ENCODE measurements around the gene P2RY8.

The P2RY8 gene

DNA sequence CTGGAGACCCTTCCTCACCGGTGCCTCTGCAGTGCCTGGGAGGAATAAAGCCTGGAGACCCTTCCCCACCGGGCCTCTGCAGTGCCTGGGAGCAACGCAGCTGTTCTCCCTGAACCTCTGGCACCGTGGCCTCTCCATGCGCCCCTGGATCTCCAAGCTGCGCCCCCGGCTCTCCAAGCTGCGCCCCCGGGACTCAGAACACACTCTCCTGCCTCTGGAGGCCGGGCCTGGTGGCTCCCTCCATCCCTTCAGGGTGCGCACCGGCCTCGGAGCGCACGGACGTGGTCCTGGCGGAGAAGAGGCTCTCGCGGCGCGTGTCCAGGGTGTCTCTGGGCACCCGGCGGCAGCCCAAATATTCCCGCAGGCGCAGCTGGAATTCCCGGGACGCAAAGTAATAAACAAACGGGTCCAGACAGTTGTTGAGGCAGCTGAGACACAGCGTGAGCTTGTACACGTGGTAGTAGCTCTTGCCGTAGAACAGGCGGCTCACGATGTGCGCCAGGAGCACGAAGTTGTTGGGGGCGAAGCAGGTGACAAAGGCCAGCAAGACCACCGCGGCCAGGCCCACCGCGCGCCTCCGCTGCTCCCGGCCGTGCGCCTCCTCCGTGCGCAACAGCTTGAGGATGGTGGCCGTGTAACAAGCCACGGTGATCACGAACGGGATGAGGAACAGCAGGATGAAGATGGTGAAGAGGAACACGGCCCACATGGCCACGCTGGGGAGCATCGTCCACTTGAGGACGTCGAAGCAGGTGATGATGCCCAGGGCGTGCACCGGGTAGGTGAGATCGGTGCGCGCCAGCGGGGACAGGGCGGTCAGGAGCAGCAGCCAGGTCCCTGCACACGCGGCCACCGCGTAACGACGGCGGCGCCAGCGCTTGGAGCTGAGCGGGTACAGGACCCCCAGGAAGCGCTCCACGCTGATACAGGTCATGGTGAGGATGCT lies 71.4 kb downstream of the P2RY8 start:
- intact Hi-C loops (cut with micrococcal nuclease): loop anchor here (5.0 kb wide), 1 partner anchor 37 kb away; no protein-coding TSS in a partner anchor
- H3K4me1 Mint-ChIP-seq (ENCODE audit: low read depth): peaks cover 49% of the 10 kb centered on the region
- no peak overlapping the region for H3K4me3 Mint-ChIP-seq
- H3K27ac Mint-ChIP-seq: peak overlapping the region; percentile 55
- peaks cover 3% of the 10 kb centered on the region for H3K27me3 Mint-ChIP-seq
- H3K36me3 Mint-ChIP-seq (ENCODE audit: low read depth): peaks cover 28% of the 10 kb centered on the region
- no peaks in the 10 kb centered on the region for H3K9me3 Mint-ChIP-seq

DNA sequence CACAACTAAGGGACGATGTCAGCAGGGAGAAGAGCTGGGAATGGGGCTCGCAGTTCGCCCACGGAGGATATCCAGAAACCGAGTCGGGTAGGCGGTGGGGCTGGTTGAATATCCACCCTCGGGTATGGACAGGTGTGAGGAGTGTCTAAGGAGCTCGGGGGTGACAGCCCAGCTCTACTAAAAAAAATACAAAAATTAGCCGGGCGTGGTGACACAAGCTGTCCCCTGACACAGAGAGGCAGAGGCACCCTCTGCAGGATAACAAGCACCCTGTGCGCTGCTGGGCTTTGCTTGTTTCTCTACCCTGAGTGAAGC lies 72.1 kb downstream of the P2RY8 start:
- no peak overlapping the region for H3K4me3 Mint-ChIP-seq
- peaks cover 3% of the 10 kb centered on the region for H3K27me3 Mint-ChIP-seq
- H3K36me3 Mint-ChIP-seq (ENCODE audit: low read depth): peaks cover 28% of the 10 kb centered on the region
- H3K27ac Mint-ChIP-seq: peak overlapping the region; percentile 55
- peaks cover 49% of the 10 kb centered on the region for H3K4me1 Mint-ChIP-seq (ENCODE audit: low read depth)
- no peaks in the 10 kb centered on the region for H3K9me3 Mint-ChIP-seq
- intact Hi-C loops (cut with micrococcal nuclease): loop anchor here (5.0 kb wide), 1 partner anchor 37 kb away; no protein-coding TSS in a partner anchor

DNA sequence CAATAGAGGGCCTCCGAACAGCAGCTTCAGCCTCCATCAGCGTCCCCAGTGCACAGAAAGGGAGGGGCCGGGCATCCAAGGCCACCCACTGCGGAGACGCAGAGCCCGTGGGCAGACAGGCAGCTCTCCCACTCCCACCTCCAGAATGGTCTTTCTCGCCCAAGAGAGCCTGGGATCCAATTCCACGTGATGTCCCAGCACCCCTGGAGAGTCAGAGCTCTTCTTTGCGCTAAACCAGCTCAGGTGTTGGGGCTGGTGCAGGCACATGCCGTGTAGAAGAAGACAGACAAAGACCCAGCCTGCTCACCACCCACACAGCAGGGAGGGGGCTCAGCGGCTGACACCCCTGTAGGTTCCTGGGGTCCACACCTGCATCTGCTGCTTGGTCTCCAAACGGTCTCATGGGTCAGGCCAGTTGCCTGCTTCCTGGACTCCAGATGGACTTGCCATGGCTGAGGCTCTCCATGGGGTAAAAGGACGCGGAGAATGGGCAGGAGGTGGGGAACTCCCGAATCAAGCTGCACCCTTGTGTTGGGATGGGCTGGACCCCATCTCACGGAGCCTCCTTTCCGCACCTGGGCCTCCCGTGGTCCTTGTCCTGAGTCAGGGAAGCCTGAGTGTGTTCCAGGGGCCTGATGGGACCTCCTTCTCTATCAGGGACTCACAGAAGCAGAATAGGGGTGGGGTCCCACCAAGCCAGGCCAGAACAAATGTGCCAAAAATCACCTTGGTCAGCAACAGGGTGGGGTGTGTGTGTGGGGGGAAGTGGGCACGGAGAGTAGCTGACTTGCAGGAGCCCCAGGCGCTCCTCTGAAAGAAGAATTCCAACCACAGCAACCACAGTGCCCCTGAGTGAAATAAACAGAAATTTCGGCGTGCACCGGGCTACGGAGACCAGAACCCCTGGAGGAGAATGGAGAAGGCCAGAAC lies 72.7 kb downstream of the P2RY8 start:
- H3K9me3 Mint-ChIP-seq: no peaks in the 10 kb centered on the region
- peaks cover 28% of the 10 kb centered on the region for H3K36me3 Mint-ChIP-seq (ENCODE audit: low read depth)
- intact Hi-C loops (cut with micrococcal nuclease): no loop called here
- no peak overlapping the region for H3K4me3 Mint-ChIP-seq
- H3K4me1 Mint-ChIP-seq (ENCODE audit: low read depth): peaks cover 48% of the 10 kb centered on the region
- peaks cover 3% of the 10 kb centered on the region for H3K27me3 Mint-ChIP-seq
- H3K27ac Mint-ChIP-seq: peak overlapping the region; percentile 55

DNA sequence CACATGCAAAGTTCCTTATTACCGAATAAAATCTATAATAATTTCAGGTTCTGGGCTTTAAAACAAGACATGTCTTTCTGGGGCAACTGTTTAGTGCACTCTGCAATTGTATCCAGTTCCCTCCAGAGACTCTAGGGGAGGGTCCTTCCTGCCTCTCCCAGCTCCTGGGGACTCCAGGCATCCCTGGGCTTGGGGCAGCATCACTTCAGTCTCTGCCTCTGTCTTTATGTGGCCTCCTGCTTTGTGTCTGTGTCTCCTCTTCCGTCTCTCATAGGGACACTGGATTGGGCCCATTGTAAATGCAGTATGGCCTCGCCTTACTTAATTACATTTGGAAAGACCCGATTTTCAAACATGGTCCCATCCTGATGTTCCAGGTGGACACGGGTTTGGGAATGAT lies 73.4 kb downstream of the P2RY8 start:
- peaks cover 28% of the 10 kb centered on the region for H3K36me3 Mint-ChIP-seq (ENCODE audit: low read depth)
- H3K4me1 Mint-ChIP-seq (ENCODE audit: low read depth): peaks cover 42% of the 10 kb centered on the region
- peaks cover 1% of the 10 kb centered on the region for H3K27me3 Mint-ChIP-seq
- H3K4me3 Mint-ChIP-seq: no peak overlapping the region
- intact Hi-C loops (cut with micrococcal nuclease): no loop called here
- no peaks in the 10 kb centered on the region for H3K9me3 Mint-ChIP-seq
- H3K27ac Mint-ChIP-seq: no peak overlapping the region

DNA sequence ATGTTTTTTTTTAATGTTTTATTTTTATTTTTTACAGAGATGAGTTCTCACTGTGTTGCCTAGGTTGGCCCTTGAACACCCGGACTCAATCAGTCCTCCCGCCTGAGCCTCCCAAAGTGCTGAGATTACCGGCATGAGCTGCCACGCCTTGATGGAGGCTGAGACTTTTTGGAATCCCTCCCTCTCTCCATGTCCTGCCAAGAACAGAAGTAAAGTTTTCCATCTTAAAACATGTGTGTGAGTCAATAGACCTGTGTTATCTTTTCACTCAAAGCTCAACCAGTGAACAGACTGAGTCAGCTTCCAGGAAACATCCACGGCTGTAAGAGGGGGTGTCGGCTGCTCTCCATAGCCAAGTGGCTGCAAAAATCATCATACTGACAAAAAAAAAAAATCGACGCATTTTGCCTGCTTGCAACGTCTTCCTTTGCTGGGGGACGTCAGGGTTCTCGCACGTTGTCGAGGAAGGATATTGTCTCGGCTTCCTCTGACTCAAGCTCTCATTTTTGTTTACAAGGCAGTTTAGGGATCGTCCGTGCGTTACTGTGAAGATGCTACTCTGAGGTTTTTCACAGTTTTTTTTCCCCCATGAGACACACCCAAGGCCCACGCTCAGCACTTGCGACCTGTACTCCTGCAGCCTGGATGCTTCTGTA lies 74.3 kb downstream of the P2RY8 start:
- intact Hi-C loops (cut with micrococcal nuclease): no loop called here
- Mint-ChIP-seq H3K27me3 (no peaks in the 10 kb centered on the region), H3K36me3 (ENCODE audit: low read depth) (peaks cover 28% of the 10 kb centered on the region), H3K4me3 (no peak overlapping the region), H3K9me3 (no peaks in the 10 kb centered on the region), H3K27ac (peak overlapping the region; percentile 7), H3K4me1 (ENCODE audit: low read depth) (peaks cover 37% of the 10 kb centered on the region)

DNA sequence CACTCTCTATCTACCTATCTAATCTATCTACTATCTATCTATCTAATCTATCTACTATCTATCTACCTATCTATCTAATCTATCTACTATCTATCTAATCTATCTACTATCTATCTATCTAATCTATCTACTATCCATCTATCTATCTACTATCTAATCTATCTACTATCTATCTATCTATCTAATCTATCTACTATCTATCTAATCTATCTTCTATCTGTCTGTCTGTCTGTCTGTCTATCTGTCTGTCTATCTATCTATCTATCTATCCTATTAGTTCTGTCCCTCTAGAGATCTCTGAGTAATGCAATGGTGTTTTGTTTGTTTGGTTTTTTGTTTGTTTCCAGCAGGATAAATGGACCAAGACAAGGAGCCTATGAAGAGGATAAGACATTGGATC lies 74.9 kb downstream of the P2RY8 start:
- H3K27me3 Mint-ChIP-seq: no peaks in the 10 kb centered on the region
- peaks cover 32% of the 10 kb centered on the region for H3K4me1 Mint-ChIP-seq (ENCODE audit: low read depth)
- intact Hi-C loops (cut with micrococcal nuclease): no loop called here
- H3K9me3 Mint-ChIP-seq: no peaks in the 10 kb centered on the region
- peaks cover 28% of the 10 kb centered on the region for H3K36me3 Mint-ChIP-seq (ENCODE audit: low read depth)
- H3K27ac Mint-ChIP-seq: no peak overlapping the region
- no peak overlapping the region for H3K4me3 Mint-ChIP-seq

DNA sequence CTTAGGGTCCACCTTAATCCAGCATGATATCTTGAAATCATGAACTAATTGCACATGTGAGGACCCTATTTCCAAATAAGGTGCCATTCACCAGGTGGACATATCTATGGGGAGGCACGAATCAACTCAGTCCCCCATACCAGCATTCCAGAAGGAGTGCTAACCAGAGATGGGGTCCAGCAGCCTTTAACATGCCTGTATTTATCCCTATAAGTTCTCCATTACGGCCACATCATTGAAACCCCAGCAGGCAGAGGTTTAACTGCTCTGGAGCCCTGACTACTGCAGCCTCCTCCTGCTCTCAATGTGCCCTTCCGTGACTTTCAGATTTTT lies 81.1 kb downstream of the P2RY8 start:
- intact Hi-C loops (cut with micrococcal nuclease): no loop called here
- Mint-ChIP-seq H3K27ac (no peak overlapping the region), H3K36me3 (ENCODE audit: low read depth) (peaks cover 9% of the 10 kb centered on the region), H3K4me3 (no peak overlapping the region), H3K9me3 (no peaks in the 10 kb centered on the region), H3K4me1 (ENCODE audit: low read depth) (peaks cover 18% of the 10 kb centered on the region), H3K27me3 (peaks cover 6% of the 10 kb centered on the region)

DNA sequence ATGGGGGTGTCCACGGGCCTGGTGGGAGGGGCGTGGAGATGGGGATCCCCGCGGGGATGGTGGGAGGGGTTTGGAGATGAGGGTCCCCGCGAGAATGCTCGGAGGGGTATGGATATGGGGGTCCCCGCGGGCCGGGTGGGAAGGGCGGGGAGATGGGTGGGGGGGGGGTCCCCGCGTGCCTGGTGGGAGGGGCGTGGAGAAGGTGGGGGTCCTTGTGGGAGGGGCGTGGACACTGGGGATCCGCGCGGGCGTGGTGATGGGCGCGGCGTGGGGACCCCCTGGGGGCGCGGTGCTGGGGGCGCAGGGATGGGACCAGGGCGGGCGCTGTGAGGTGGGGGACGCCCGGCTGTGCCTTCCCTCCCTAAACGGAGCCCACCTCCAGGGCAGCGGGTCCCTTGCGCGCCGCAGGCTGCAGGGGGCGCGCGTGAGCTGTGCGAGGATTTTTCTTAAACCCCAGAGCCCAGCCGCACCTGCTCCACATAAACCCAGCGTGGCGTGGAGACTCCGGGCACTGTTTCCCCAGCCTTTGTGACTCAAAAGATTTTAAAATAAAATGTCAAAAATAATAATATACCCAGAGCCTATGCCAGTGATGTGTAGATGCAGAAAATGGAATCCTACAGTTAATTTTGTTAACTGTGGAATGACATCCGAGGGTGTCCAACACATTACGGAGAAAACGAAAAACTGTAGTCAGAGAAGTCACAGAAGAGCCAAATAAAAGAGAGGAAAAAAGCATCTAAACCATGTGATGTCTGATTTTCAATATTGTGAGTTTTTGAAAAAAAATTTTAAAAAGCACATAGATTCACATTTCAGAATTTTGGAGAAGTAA lies 82.8 kb downstream of the P2RY8 start:
- Mint-ChIP-seq H3K27ac (peak overlapping the region; percentile 97), H3K4me1 (ENCODE audit: low read depth) (peaks cover 31% of the 10 kb centered on the region), H3K9me3 (peaks cover 6% of the 10 kb centered on the region), H3K36me3 (ENCODE audit: low read depth) (peaks cover 19% of the 10 kb centered on the region), H3K4me3 (peak overlapping the region; percentile 69), H3K27me3 (peaks cover 6% of the 10 kb centered on the region)
- intact Hi-C loops (cut with micrococcal nuclease): loop anchor here (1.0 to 5.0 kb wide), 5 partner anchors 51 to 208 kb away; partner anchors contain the start of genes P2RY8 and SLC25A6

DNA sequence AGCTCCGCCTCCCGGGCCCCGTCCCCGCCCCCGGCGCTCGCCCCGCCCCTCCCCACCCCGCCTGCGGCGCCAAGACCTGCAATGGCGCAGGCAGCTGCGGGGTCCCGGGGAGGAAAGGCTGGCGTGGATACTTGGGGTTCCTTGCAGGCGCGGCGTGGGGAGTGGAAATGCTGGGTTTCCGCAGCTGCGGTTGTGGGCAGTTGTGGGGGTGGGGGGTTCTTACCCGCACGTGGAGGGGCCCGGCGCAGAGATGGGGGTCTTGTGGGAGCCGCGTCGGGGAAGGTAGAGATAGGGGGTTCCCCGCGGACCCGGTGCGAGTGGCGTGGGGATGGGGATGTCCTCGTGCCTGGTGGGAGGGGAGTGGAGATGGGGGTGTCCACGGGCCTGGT lies 83.6 kb downstream of the P2RY8 start:
- Mint-ChIP-seq H3K4me1 (ENCODE audit: low read depth) (peaks cover 31% of the 10 kb centered on the region), H3K36me3 (ENCODE audit: low read depth) (peaks cover 27% of the 10 kb centered on the region), H3K27ac (peak overlapping the region; percentile 97), H3K4me3 (peak overlapping the region; percentile 90), H3K27me3 (peaks cover 6% of the 10 kb centered on the region), H3K9me3 (peaks cover 14% of the 10 kb centered on the region)
- intact Hi-C loops (cut with micrococcal nuclease): loop anchor here (1.0 to 5.0 kb wide), 3 partner anchors 51 to 209 kb away; partner anchors contain the start of gene SLC25A6

DNA sequence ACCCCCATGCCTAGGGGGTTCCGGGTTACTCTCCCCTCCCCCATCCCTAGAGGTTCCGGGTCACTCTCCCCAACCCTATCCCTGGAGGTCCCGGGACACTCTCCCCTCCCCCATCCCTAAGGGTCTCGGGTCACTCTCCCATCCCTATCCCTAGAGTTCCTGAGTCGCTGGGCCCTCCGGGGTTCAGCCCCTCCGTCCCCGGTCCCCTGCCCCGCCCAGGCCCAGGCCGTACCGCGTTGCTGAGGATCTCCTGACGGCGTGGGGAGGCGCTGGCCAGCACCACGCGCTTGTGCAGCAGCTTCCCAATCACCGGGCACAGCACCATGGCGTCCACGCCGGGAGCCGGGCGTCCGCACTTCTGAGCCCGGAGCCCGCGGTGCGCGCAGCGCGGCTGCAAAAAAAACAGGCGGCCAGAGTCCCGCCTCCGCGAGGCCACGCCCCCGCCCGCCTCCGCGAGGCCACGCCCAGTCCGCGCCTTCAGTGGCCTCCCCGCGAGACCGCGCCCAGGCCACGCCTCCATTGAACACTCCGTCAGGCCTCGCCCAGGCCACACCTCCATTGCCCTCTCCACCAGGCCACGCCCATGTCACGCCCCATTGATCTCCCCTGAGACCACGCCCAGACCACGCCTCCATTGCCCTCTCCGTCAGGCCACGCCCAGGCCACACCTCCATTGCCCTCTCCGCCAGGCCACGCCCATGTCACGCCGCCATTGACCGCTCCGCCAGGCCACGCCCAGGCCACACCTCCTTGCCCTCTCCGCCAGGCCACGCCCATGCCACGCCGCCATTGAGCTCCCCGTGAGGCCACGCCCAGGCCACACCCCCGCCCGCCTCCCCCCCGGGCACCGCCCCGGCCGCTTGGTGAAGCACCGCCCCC lies 84.2 kb downstream of the P2RY8 start, which contains the start of gene ASMTL:
Gene ASMTL (minus strand): TSS at position 394 of the 879 bp plus-strand sequence. CDS start 69 bp downstream, at position 325.
- Mint-ChIP-seq H3K4me1 (ENCODE audit: low read depth) (peaks cover 31% of the 10 kb centered on the region), H3K9me3 (peaks cover 20% of the 10 kb centered on the region), H3K36me3 (ENCODE audit: low read depth) (peaks cover 33% of the 10 kb centered on the region), H3K4me3 (peak within 1 kb of the TSS; percentile 95), H3K27ac (peak within 1 kb of the TSS; percentile 97), H3K27me3 (peaks cover 6% of the 10 kb centered on the region)
- intact Hi-C loops (cut with micrococcal nuclease): loop anchor here (1.0 to 5.0 kb wide), 3 partner anchors 52 to 210 kb away; partner anchors contain the start of gene SLC25A6

DNA sequence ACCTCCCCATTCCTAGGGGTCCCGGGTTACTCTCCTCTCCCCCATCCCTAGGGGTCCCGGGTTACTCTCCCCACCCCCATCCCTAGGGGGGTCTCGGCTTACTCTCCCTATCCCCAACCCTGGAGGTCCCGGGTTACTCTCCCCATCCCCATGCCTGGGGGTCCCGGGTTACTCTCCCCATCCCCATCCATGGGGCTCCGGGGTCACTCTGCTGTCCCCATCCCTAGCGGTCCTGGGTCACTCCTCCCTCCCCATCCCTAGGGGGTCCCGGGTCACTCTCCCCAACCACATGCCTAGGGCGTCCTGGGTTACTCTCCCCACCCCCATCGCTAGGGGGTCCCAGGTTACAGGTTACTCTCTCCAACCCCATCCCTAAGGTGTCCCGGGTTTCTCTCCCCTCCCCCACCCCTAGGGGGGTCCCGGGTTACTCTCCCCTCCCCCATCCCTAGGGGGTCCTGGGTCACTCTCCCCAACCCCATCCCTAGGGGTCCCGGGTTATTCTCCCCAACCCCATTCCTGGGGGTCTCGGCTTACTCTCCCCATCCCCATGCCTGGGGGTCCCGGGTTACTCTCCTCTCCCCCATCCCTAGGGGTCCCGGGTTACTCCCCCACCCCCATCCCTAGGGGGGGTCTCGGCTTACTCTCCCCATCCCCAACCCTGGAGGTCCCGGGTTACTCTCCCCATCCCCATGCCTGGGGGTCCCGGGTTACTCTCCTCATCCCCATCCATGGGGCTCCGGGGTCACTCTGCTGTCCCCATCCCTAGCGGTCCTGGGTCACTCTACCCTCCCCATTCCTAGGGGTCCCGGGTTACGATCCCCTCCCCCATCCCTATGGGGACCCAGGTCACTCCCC lies 85.1 kb downstream of the P2RY8 start:
- intact Hi-C loops (cut with micrococcal nuclease): loop anchor here (2.0 to 5.0 kb wide), 2 partner anchors 53 to 210 kb away; no protein-coding TSS in a partner anchor
- peak overlapping the region; percentile 97 for H3K27ac Mint-ChIP-seq
- peaks cover 42% of the 10 kb centered on the region for H3K36me3 Mint-ChIP-seq (ENCODE audit: low read depth)
- peak overlapping the region; percentile 95 for H3K4me3 Mint-ChIP-seq
- H3K4me1 Mint-ChIP-seq (ENCODE audit: low read depth): peaks cover 37% of the 10 kb centered on the region
- H3K27me3 Mint-ChIP-seq: peaks cover 6% of the 10 kb centered on the region
- H3K9me3 Mint-ChIP-seq: peaks cover 25% of the 10 kb centered on the region

Measured in dendritic cell treated with granulocyte-macrophage colony-stimulating factor and Interleukin-4, amounts not matched to agents 40 ng/mL and 50 ng/mL, for 4 days (primary cell).